ENCODE measurements around the gene DOP1A. TPM values are rescaled to one million over a fixed set of nuclear protein-coding genes. Genes with fewer than 3 reads are reported as not detected.

The DOP1A gene
- total and polyA plus RNA-seq, 2 of the 13 experiments (the other 11 are each of a cell fraction or from before 2014, with no cell fraction given), result 5.2 to 16.7 TPM

GRCh38 chr6:83192871-83193746 lies 125.6 kb downstream of the DOP1A start, which contains the start of the genes PGM3 and RWDD2A (continued):
- peak; percentile 34; the same call in 1 of the 2 replicates for TF ChIP-seq BATF2 (CRISPR knock-in tag; IDR thresholded peaks at IDR 0.05)
- peak; percentile 56; the same call in 1 of the 2 replicates for TF ChIP-seq ZNF639 (CRISPR knock-in tag; conservative IDR thresholded peaks at IDR 0.05)
- TF ChIP-seq ELF4 (CRISPR knock-in tag; IDR thresholded peaks at IDR 0.05; ENCODE audit: borderline replicate concordance), result peak; percentile 67; the same call in 1 of the 2 replicates
- peak in 1 of 2 experiments; percentile 48; a peak in 1 of 4 replicates for TF ChIP-seq ATF4 (CRISPR knock-in tag; IDR thresholded peaks at IDR 0.05)
- peak; percentile 85 for TF ChIP-seq GMEB1 (CRISPR knock-in tag; IDR thresholded peaks at IDR 0.05; ENCODE audit: borderline replicate concordance)
- peak; percentile 44 for TF ChIP-seq GMEB2 (CRISPR knock-in tag; IDR thresholded peaks at IDR 0.05; ENCODE audit: low read depth)
- TF ChIP-seq EZH2 (conservative IDR thresholded peaks at IDR 0.05; ENCODE audit: low read depth, low read length), result no peak
- TF ChIP-seq TARDBP (CRISPR knock-in tag; IDR thresholded peaks at IDR 0.05), result peak; percentile 68; the same call in 1 of the 2 replicates
- peak; percentile 81 for TF ChIP-seq KDM2A (CRISPR knock-in tag; IDR thresholded peaks at IDR 0.05; ENCODE audit: borderline replicate concordance, low read depth)
- TF ChIP-seq ZNF549 (CRISPR knock-in tag; IDR thresholded peaks at IDR 0.05), result no peak
- TF ChIP-seq ZNF430 (CRISPR knock-in tag; IDR thresholded peaks at IDR 0.05), result peak; percentile 91; the same call in 1 of the 2 replicates
- TF ChIP-seq ZXDC (CRISPR knock-in tag; IDR thresholded peaks at IDR 0.05), result peak; percentile 74; the same call in 1 of the 2 replicates
- peak; percentile 71; the same call in 1 of the 2 replicates for TF ChIP-seq YEATS2 (CRISPR knock-in tag; IDR thresholded peaks at IDR 0.05; ENCODE audit: borderline replicate concordance)
